Measurements from ENCODE around the gene TIMM8A.
"Not testable (repeated sequence)": the region's sequence is repeated elsewhere in the genome, so short reads cannot be mapped to it uniquely, and the experiment has no call there.

The TIMM8A gene

DNA sequence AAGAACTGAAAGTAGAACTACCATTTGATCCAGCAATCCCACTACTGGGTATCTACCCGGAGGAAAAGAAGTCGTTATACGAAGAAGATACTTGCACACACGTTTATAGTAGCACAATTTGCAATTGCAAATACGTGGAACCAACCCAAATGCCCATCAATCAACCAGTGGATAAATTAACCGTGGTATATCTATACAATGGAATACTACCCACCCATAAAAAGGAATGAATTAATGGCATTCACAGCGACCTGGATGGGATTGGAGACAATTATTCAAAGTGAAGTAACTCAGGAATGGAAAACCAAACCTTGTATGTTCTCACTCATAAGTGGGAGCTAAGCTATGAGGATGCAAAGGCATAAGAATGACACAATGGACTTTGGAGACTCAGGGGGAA lies 14.2 kb downstream of the TIMM8A start:
- not testable (repeated sequence) for H3K36me3 ChIP-seq (ENCODE audit: insufficient read depth, low read length); H3K4me3 ChIP-seq (ENCODE audit: low read length); H2AFZ ChIP-seq (ENCODE audit: low read depth, low read length); H3K27me3 ChIP-seq (ENCODE audit: insufficient read depth, low read length); H3K9me3 ChIP-seq (ENCODE audit: low read length); H3K4me1 ChIP-seq (ENCODE audit: insufficient read depth, low read length)

GRCh38 chrX:101326600-101326999 lies 21.9 kb downstream of the TIMM8A start:
- H2AFZ ChIP-seq (ENCODE audit: low read depth, low read length); H3K4me3 ChIP-seq (ENCODE audit: low read length); H3K9me3 ChIP-seq (ENCODE audit: low read length); H3K36me3 ChIP-seq (ENCODE audit: insufficient read depth, low read length); H3K4me1 ChIP-seq (ENCODE audit: insufficient read depth, low read length); H3K27me3 ChIP-seq (ENCODE audit: insufficient read depth, low read length): not testable (repeated sequence)

DNA sequence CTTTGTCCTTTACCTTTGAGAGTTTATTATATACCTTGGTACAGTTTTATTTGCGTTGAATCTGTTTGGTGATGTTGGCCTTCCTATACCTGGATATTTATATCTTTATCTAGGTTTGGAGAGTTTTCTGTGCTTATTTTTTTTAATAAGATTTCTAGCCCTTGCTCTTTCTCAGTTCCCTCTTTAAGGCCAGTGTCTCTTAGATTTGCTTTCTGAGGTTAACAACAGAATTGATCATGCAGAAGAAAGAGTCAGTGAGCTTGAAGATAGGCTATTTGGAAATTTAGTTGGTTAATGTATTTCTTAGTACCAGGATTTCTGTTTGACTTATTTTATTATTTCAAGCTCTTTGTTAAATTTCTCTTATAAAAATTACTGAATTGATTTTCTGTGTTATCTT lies 44.8 kb downstream of the TIMM8A start:
- H2AFZ ChIP-seq (ENCODE audit: low read depth, low read length) = no peak overlapping the region
- no peak overlapping the region for H3K4me3 ChIP-seq (ENCODE audit: low read length)
- no peaks in the 10 kb centered on the region for H3K9me3 ChIP-seq (ENCODE audit: low read length)
- H3K27me3 ChIP-seq (ENCODE audit: insufficient read depth, low read length) = no peaks in the 10 kb centered on the region
- no peaks in the 10 kb centered on the region for H3K36me3 ChIP-seq (ENCODE audit: insufficient read depth, low read length)
- no peaks in the 10 kb centered on the region for H3K4me1 ChIP-seq (ENCODE audit: insufficient read depth, low read length)
